Mucosa of stomach (tissue), 1 donor: ENCODE results near the gene SASH3.

ENCODE experiments used
- H3K27me3 ChIP-seq: one replicate; pipeline ENCODE4 v1.7.0; 2013; ENCODE audit warnings: mild to moderate bottlenecking, low read length; ENCODE audit not compliant: control insufficient read depth, insufficient read depth
- H3K36me3 ChIP-seq: one replicate; pipeline ENCODE4 v1.7.0; 2013; ENCODE audit warnings: low read length; ENCODE audit not compliant: control insufficient read depth, insufficient read depth
- H3K4me1 ChIP-seq: one replicate; pipeline ENCODE4 v1.7.0; 2013; ENCODE audit warnings: mild to moderate bottlenecking, low read length; ENCODE audit not compliant: control insufficient read depth, insufficient read depth
- H3K4me3 ChIP-seq: one replicate; pipeline ENCODE4 v1.7.0; 2013; ENCODE audit warnings: low read length
- H3K9ac ChIP-seq: one replicate; pipeline ENCODE4 v1.7.0; 2013; ENCODE audit warnings: mild to moderate bottlenecking, low read length, moderate library complexity
- H3K9me3 ChIP-seq: one replicate; pipeline ENCODE4 v1.7.0; 2013; ENCODE audit warnings: mild to moderate bottlenecking, low read length, moderate library complexity; ENCODE audit not compliant: control insufficient read depth
- donor health status: Pancreatic carcinoma.

SASH3 gene

GRCh38 chrX:129746557-129747470 lies 32.9 kb upstream of the SASH3 start:
- Histone ChIP-seq H3K4me1 (no peaks in the 10 kb centered on the region), H3K9ac (no peak overlapping the region), H3K4me3 (no peak overlapping the region), H3K9me3 (no peaks in the 10 kb centered on the region), H3K36me3 (no peaks in the 10 kb centered on the region), H3K27me3 (no peaks in the 10 kb centered on the region)

GRCh38 chrX:129747533-129747932 lies 32.2 kb upstream of the SASH3 start:
- H3K4me1 ChIP-seq: no peaks in the 10 kb centered on the region
- no peaks in the 10 kb centered on the region for H3K36me3 ChIP-seq
- no peaks in the 10 kb centered on the region for H3K9me3 ChIP-seq
- H3K9ac ChIP-seq: no peak overlapping the region
- no peak overlapping the region for H3K4me3 ChIP-seq
- H3K27me3 ChIP-seq: no peaks in the 10 kb centered on the region

DNA sequence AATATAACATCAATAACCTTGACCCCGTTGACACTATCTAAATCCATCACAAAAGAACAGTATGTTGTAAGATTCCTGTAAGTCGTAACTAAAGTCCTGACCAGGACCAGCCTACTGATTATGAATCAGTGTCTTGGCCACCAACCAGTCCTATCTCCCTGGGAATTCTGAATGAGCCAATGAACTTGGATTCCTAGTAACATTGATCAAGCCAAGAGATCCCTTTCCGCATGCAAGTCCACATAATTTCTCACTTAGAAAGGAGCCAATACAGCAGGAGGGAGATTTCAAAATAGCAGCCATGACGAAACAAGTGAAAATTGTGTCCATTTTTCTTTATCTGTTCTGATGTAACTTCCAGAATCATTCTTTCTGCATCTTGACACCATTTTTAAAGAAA lies 31.4 kb upstream of the SASH3 start:
- H3K4me3 ChIP-seq: no peak overlapping the region

GRCh38 chrX:129749069-129749468 lies 30.7 kb upstream of the SASH3 start:
- Histone ChIP-seq H3K4me3 (no peak overlapping the region), H3K4me1 (no peaks in the 10 kb centered on the region), H3K9me3 (no peaks in the 10 kb centered on the region), H3K36me3 (no peaks in the 10 kb centered on the region), H3K9ac (no peak overlapping the region), H3K27me3 (no peaks in the 10 kb centered on the region)

More for the DNA sequence above, 31.4 kb upstream of the SASH3 start:
- Histone ChIP-seq H3K4me1 (no peaks in the 10 kb centered on the region), H3K9ac (no peak overlapping the region), H3K27me3 (no peaks in the 10 kb centered on the region), H3K9me3 (no peaks in the 10 kb centered on the region), H3K36me3 (no peaks in the 10 kb centered on the region)

DNA sequence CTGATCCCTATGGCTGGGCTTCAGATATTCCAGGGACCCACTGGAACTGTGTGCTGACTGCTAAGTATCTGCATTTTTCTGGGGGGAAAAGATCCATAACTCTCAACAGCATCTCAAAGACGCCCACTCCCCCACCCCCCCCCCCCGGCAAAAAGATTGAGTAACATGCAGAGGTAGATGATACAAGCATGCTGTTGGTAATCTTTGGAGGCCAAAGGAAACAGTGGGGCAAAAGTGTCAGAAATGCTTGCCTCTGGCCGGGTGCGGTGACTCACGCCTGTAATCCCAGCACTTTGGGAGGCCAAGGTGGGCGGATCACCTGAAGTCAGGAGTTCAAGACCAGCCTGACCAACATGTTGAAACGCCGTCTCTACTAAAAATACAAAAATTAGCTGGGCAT lies 28.8 kb upstream of the SASH3 start:
- Histone ChIP-seq H3K4me3 (no peak overlapping the region), H3K36me3 (no peaks in the 10 kb centered on the region), H3K9me3 (no peaks in the 10 kb centered on the region), H3K9ac (no peak overlapping the region), H3K27me3 (no peaks in the 10 kb centered on the region), H3K4me1 (no peaks in the 10 kb centered on the region)

DNA sequence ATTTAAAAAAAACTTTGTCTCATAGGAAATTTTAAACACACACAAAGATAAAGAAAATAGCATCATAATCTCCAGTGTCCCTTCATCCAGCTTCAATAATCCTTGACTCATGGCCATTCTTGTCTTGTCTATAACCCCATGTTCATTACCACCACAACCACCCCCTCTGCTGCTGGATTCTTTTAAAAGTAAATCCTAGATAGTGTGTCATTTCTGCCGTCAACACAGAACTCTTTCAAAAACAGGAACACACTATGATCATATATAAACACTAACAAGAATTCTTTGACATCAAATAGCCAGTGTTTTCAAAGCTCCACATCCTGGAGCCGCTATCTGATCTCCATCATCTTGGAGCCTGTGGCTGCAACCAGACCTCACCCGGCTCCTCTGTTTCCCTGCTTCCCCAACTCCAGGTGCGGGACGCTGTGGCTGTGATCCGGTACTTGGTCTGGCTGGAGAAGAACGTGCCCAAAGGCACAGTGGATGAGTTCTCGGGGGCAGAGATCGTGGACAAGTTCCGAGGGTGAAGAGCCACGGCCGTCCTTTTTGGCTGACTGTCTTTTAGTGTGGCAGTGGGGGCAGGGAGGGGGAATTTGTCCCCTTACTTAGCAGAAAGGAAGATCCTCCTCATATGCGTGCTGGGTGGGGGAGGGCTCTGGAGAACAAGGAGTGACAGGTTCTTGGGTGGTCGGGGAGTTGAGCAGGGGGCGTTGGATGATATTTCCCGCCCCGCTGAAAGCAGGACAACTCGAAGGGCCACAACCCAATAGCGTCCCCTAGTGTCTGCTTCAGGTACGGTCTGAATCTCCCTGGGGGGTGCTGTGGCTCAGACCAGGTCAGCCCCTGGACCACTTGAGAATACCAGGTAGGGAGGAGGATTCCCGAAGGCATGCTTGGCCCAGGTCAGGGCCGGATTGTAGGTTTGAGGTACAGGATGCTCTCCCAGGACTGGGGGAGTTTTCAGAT lies 25.4 kb upstream of the SASH3 start:
- Histone ChIP-seq H3K36me3 (no peaks in the 10 kb centered on the region), H3K4me1 (peaks cover 3% of the 10 kb centered on the region), H3K4me3 (no peak overlapping the region), H3K27me3 (no peaks in the 10 kb centered on the region), H3K9me3 (no peaks in the 10 kb centered on the region), H3K9ac (no peak overlapping the region)

DNA sequence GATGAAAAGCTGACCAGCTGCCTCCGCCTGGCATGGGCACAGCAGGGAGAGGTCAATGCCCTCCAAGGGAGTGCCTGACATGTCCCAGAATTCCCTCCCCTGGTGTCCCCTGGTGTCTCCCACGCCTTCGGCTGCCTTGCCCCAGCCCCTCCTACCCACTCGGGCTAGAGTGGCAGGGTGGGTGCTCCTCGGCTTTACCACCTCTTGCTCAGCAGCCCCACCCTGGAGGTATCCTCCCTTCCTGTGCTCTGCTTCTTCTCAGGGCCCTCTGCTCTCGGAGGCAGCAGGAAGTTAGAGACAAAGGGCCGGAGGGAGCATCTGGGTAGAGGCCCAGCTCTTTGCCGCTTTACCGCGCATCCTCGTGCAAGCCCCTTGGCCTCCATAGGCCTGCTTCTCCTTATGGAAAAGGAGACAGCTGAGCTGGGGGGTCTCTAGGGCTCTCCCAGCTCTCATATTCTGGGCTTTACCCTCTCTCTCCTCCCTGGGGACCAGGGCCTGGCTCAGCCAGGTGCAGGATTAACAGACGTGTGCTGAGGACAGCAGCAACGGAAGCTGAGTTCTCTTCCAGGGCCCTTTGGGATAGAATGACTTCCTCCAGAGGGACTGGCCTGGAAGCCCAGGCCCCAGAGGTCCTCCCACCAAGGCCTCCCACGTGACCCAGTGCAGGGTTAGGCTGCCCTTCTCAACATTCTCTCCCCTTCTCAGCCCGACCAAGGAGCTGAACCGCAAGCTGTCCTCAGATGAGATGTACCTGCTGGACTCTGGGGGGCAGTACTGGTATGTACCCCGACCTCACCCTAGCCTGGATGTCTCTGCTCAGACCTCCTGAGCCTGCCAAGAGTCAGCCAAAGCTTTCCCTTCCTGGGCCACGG lies 23.7 kb upstream of the SASH3 start:
- Histone ChIP-seq H3K36me3 (no peaks in the 10 kb centered on the region), H3K9ac (no peak overlapping the region), H3K27me3 (no peaks in the 10 kb centered on the region), H3K4me1 (peaks cover 8% of the 10 kb centered on the region), H3K9me3 (no peaks in the 10 kb centered on the region), H3K4me3 (no peak overlapping the region)

DNA sequence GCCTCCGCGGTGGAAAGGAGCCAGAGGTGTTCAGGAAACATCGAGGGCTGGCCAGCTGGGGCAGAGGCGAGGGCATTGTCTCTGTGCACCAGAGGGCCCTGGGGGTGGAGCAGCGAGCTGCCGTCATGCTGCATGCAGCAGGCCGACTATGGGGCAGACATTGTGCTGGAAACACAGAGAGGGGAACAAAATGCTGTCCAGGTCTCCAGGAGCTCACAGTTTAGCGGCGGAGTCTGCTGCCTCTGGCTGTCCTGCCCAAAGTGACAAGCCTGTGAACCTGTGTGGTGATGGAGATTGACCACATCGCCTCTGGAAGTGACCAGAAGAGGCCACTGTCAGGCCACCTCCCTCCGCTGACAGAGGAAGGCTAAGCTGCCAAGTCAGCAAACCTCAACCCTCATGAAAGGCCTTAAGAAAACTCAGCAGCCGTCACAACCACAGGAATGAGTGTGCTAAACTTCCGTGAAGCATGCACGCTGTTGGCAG lies 20.1 kb upstream of the SASH3 start:
- no peak overlapping the region for H3K4me3 ChIP-seq
- peaks cover 8% of the 10 kb centered on the region for H3K4me1 ChIP-seq
- H3K9me3 ChIP-seq: no peaks in the 10 kb centered on the region
- H3K9ac ChIP-seq: no peak overlapping the region
- H3K36me3 ChIP-seq: no peaks in the 10 kb centered on the region
- no peaks in the 10 kb centered on the region for H3K27me3 ChIP-seq

DNA sequence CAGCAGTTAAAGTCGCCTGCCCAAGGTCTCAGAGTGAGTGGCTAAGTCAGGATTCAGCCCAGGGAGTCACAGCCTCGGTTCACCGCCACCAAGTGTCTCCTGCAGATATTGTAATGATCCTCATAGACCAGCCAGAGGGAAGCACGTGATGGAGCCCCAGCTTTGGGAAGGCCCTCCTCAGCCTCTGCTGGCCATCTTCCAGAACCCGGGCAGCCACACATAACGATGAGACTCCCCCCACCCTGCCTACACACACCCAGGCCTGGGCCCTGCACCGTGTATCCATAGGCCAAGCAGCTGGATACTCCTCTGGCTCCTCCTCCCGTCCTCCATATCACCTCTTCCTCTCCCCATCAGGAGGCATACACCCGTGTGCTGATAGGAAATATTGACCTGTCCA lies 19.6 kb upstream of the SASH3 start:
- no peak overlapping the region for H3K4me3 ChIP-seq
- no peaks in the 10 kb centered on the region for H3K27me3 ChIP-seq
- H3K36me3 ChIP-seq: no peaks in the 10 kb centered on the region
- no peak overlapping the region for H3K9ac ChIP-seq
- no peaks in the 10 kb centered on the region for H3K9me3 ChIP-seq
- peaks cover 8% of the 10 kb centered on the region for H3K4me1 ChIP-seq

GRCh38 chrX:129760981-129761380 lies 18.8 kb upstream of the SASH3 start:
- H3K27me3 ChIP-seq: no peaks in the 10 kb centered on the region

GRCh38 chrX:129761596-129761995 lies 18.2 kb upstream of the SASH3 start:
- Histone ChIP-seq H3K9ac (no peak overlapping the region), H3K27me3 (no peaks in the 10 kb centered on the region), H3K4me3 (no peak overlapping the region), H3K9me3 (no peaks in the 10 kb centered on the region), H3K4me1 (peaks cover 8% of the 10 kb centered on the region), H3K36me3 (no peaks in the 10 kb centered on the region)

More at GRCh38 chrX:129760981-129761380, 18.8 kb upstream of the SASH3 start:
- H3K4me1 ChIP-seq: peaks cover 8% of the 10 kb centered on the region
- H3K9me3 ChIP-seq: no peaks in the 10 kb centered on the region
- H3K36me3 ChIP-seq: no peaks in the 10 kb centered on the region
- no peak overlapping the region for H3K9ac ChIP-seq
- H3K4me3 ChIP-seq: no peak overlapping the region
